ENCODE data around the gene PKHD1.
"Not testable (repeated sequence)": the region's sequence is repeated elsewhere in the genome, so short reads cannot be mapped to it uniquely, and the experiment has no call there.

- not testable (repeated sequence) for TF ChIP-seq CTCF (conservative IDR thresholded peaks at IDR 0.05; ENCODE audit: low read depth, low read length); EZH2 (IDR thresholded peaks at IDR 0.05; ENCODE audit: borderline replicate concordance, low read depth, low read length, poor library complexity, severe bottlenecking)
Observed at GRCh38 chr6:51922479-51922878, 164.9 kb downstream of the PKHD1 start.
